ENCODE data around the gene PRC1.

GRCh38 chr15:90916461-90916860 is 77.9 kb downstream of the PRC1 start:
- TF ChIP-seq EZH2phosphoT487 (IDR thresholded peaks at IDR 0.05; ENCODE audit: insufficient read depth, low read depth) (no peak), EZH2 (IDR thresholded peaks at IDR 0.05; ENCODE audit: insufficient read depth, poor library complexity, severe bottlenecking) (no peak)
